GM13977 (cell line): ENCODE data around the gene SRD5A3.
"Not testable (repeated sequence)": the region's sequence is repeated elsewhere in the genome, so short reads cannot be mapped to it uniquely, and the experiment has no call there.

ENCODE experiments used
- DNase-seq: peaks from one replicate; pipeline ENCODE4 v3.0.0; 2012; ENCODE audit warnings: low spot score
- CTCF ChIP-seq: IDR thresholded peaks from 2 replicates; pipeline ENCODE4 v1.5.1; 2012; ENCODE audit warnings: mild to moderate bottlenecking, control low read depth; ENCODE audit not compliant: insufficient read depth; ENCODE audit errors: extremely low read depth, missing control alignments
- in situ Hi-C: fragments of 300-500 bp; cut with MboI; formaldehyde crosslinking; loops from one replicate; pipeline ENCODE4 v1.12.0; 2022; ENCODE audit warnings: low sequenced_read_pairs, low pct_unique_long_range_greater_than_20kb, mixed read lengths, inconsistent platforms; ENCODE audit not compliant: unreplicated experiment

SRD5A3 gene

GRCh38 chr4:55343887-55344286, 2.2 kb upstream of the SRD5A3 start:
- no peak for TF ChIP-seq CTCF
- DNase-seq = no peak
- in situ Hi-C loops = no loop called here

GRCh38 chr4:55345054-55345453, 988 bp upstream of the SRD5A3 start:
- in situ Hi-C loops = no loop called here
- no peak for DNase-seq
- TF ChIP-seq CTCF = no peak

- in situ Hi-C loops = no loop called here
- DNase-seq = no peak
Measured at GRCh38 chr4:55346851-55347255, 811 bp downstream of the SRD5A3 start.

GRCh38 chr4:55347610-55348228, 1.7 kb downstream of the SRD5A3 start:
- no peak for TF ChIP-seq CTCF
- in situ Hi-C loops = no loop called here
- DNase-seq = no peak

More at GRCh38 chr4:55346851-55347255, 811 bp downstream of the SRD5A3 start:
- TF ChIP-seq CTCF = no peak

GRCh38 chr4:55348466-55348865, 2.4 kb downstream of the SRD5A3 start:
- DNase-seq = no peak
- no peak for TF ChIP-seq CTCF
- in situ Hi-C loops = no loop called here

- DNase-seq, in situ Hi-C loops: not testable (repeated sequence)
Measured at GRCh38 chr4:55350870-55351269, 4.8 kb downstream of the SRD5A3 start.

- in situ Hi-C loops = no loop called here
- TF ChIP-seq CTCF = no peak
- no peak for DNase-seq
Measured at GRCh38 chr4:55351824-55352223, 5.8 kb downstream of the SRD5A3 start.
